Measurements from ENCODE around the gene TWF2. TPM values are rescaled to one million over a fixed set of nuclear protein-coding genes. Genes with fewer than 3 reads are reported as not detected.

TWF2 gene
- total RNA-seq, 1 experiment from 2014 or later = 44.8 TPM

DNA sequence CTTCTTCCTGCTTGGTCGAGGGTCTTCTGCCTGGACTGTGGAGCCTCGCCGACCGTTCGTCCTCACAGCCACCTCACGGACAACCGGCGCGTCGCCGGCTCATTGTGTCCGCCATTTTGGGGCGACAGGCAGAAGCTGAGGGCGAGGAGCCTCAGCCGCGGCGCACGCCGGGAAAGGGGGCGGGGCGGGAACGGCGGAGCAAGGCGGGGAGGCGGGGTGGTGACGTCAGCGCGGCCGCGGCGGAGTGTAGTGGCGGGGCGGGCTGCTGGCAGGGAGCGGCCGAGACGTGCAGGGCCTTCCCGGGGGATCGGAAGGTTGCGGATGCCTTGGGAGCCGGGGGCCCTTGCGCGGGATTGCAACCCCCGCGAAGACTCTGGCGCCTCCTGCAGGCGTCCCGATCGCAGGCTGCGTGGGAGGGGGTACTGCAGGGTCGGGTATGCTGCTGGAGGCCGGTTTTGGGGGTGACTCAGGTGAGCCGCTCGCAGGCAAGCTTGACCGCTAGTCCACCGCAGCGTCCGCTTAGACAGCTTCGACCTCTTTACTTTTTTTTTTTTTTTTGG lies 39.6 kb upstream of the TWF2 start, which contains the start of gene WDR82:
WDR82 (minus strand) TSS at position 140 of the 560 bp plus-strand sequence. CDS start 288 bp downstream, outside the sequence.
- peak within 1 kb of the TSS; percentile 83 for H3K4me2 ChIP-seq (ENCODE audit: insufficient read depth, insufficient read length, low read length)
- H3T11ph ChIP-seq (ENCODE audit: low read length) = peak within 1 kb of the TSS; percentile 69
- H3K27me3 ChIP-seq (ENCODE audit: insufficient read depth, low read length) = no peaks in the 10 kb centered on the region
- peaks cover 31 to 40% of the 10 kb centered on the region in 2 experiments for H3K4me1 Mint-ChIP-seq
- H3K27ac Mint-ChIP-seq = peak within 1 kb of the TSS; percentile 98 to 100 (median 100)
- no peak within 1 kb of the TSS for H3K23ac ChIP-seq (ENCODE audit: insufficient read length, low read depth, low read length)
- H3K9me3 ChIP-seq (ENCODE audit: control insufficient read depth, low read depth, low read length) = no peaks in the 10 kb centered on the region
- H3K56ac ChIP-seq (ENCODE audit: insufficient read length, low read depth, low read length) = peak within 1 kb of the TSS; percentile 15
- H3K4me1 ChIP-seq (ENCODE audit: insufficient read depth, low read length) = 0 out of 2 replicates have a peak, but pooled peaks cover 3% of the 10 kb centered on the region
- peak within 1 kb of the TSS; percentile 92 to 99 for H3K4me3 Mint-ChIP-seq
- peak; percentile 97 for DNase-seq
- H4K5ac ChIP-seq (ENCODE audit: insufficient read length, low read depth, low read length) = peak within 1 kb of the TSS; percentile 34
- peak within 1 kb of the TSS; percentile 99 for H3K18ac ChIP-seq (ENCODE audit: insufficient read length, low read depth, low read length)
- no peak within 1 kb of the TSS for H2BK15ac ChIP-seq (ENCODE audit: low read depth, low read length)
- no peak within 1 kb of the TSS; the same call in 1 of the 2 replicates for H3K4ac ChIP-seq (ENCODE audit: low read depth, low read length)
- no peak within 1 kb of the TSS for H4K8ac ChIP-seq (replicated peaks; ENCODE audit: insufficient read length, low read depth, low read length)
- H3K14ac ChIP-seq (ENCODE audit: insufficient read depth, low read length) = peak within 1 kb of the TSS; percentile 99
- H3K23me2 ChIP-seq (ENCODE audit: insufficient read length, low read depth, low read length, poor library complexity, severe bottlenecking) = peaks cover 10% of the 10 kb centered on the region
- H3K36me3 Mint-ChIP-seq (ENCODE audit: insufficient read depth in 1 of 3, low read depth in 3 of 3) = peaks cover 13 to 31% (median 23%) of the 10 kb centered on the region in 3 experiments
- no peaks in the 10 kb centered on the region for H4K20me1 ChIP-seq (ENCODE audit: control insufficient read depth, insufficient read depth, insufficient read length)
- H3K79me1 ChIP-seq (ENCODE audit: insufficient read depth, low read depth, low read length, poor library complexity, severe bottlenecking) = no peaks in the 10 kb centered on the region
- WGBS (ENCODE audit: extremely low coverage, insufficient read length, low lambda C conversion rate) = no CpG with 5 or more reads among the region's 58 CpGs
- peak within 1 kb of the TSS; percentile 20 for H3K27ac ChIP-seq (ENCODE audit: insufficient read length, low read depth, low read length)
- H2BK120ac ChIP-seq (ENCODE audit: low read depth, low read length, poor library complexity, severe bottlenecking) = no peak within 1 kb of the TSS
- 0 out of 5 replicates have a peak, but pooled peaks cover 0 to 3% of the 10 kb centered on the region in 2 experiments for H3K9me3 Mint-ChIP-seq
- peaks cover 39% of the 10 kb centered on the region for H3K79me2 ChIP-seq (ENCODE audit: insufficient read depth, low read length)
- H2AFZ ChIP-seq (ENCODE audit: low read length) = no peak within 1 kb of the TSS
- H3K9ac ChIP-seq (ENCODE audit: extremely low read depth, insufficient read length, low read length) = peak within 1 kb of the TSS; percentile 83
- H4K91ac ChIP-seq (ENCODE audit: insufficient read length, low read depth, low read length) = no peak within 1 kb of the TSS
- no peak within 1 kb of the TSS for H2BK12ac ChIP-seq (ENCODE audit: insufficient read length, low read depth, low read length)
- no peak within 1 kb of the TSS for H2AK5ac ChIP-seq (ENCODE audit: insufficient read length, low read length)
- peak; percentile 78 for TF ChIP-seq CTCF (conservative IDR thresholded peaks at IDR 0.05)
- no peaks in the 10 kb centered on the region for H3K27me3 Mint-ChIP-seq (ENCODE audit: low read depth)
- peak within 1 kb of the TSS; percentile 92 for H2BK5ac ChIP-seq (ENCODE audit: insufficient read length, low read length)
- no peak within 1 kb of the TSS for H2BK20ac ChIP-seq (ENCODE audit: low read depth, low read length, poor library complexity, severe bottlenecking)
